OCI-LY3 (cell line): Measurements from ENCODE around the gene SYNDIG1.

Source experiments
- H2AFZ ChIP-seq: fragments of 200-600, 300-600 bp; shearing (Covaris generic); 2 replicates; pipeline ENCODE4 v1.6.0; 2014; ENCODE audit warnings: antibody characterized with exemption, low read depth, low read length
- H3K27ac ChIP-seq: fragments of 200-600, 300-600 bp; sonication (generic); 2 replicates; pipeline ENCODE4 v1.5.1; 2014; ENCODE audit warnings: mild to moderate bottlenecking, low read length, moderate library complexity, mixed read lengths
- H3K27me3 ChIP-seq: fragments of 200-600, 300-600 bp; sonication (generic); 2 replicates; pipeline ENCODE4 v1.6.1; 2014; ENCODE audit warnings: low read depth, low read length, mixed read lengths
- H3K36me3 ChIP-seq: fragments of 200-600, 300-600 bp; sonication (generic); replicated peaks from 2 replicates; pipeline ENCODE3; 2014; ENCODE audit warnings: low read depth, low read length, mixed read lengths
- H3K4me1 ChIP-seq: fragments of 300-600, 200-600 bp; sonication (generic); 2 replicates; pipeline ENCODE4 v1.6.1; 2014; ENCODE audit warnings: low read length, mixed read lengths
- H3K4me2 ChIP-seq: fragments of 200-600, 300-600 bp; sonication (generic); 2 replicates; pipeline ENCODE4 v1.6.1; 2014; ENCODE audit warnings: low read length, mixed read lengths
- H3K4me3 ChIP-seq: fragments of 300-600, 200-600 bp; sonication (generic); 2 replicates; pipeline ENCODE4 v1.5.1; 2014; ENCODE audit warnings: antibody characterized with exemption, mild to moderate bottlenecking, low read length, moderate library complexity
- H3K79me2 ChIP-seq: fragments of 300-600, 200-600 bp; shearing (Covaris generic); 2 replicates; pipeline ENCODE4 v1.6.1; 2014; ENCODE audit warnings: mild to moderate bottlenecking, low read length, mixed read lengths
- H3K9ac ChIP-seq: fragments of 300-600, 200-600 bp; shearing (Covaris generic); 2 replicates; pipeline ENCODE4 v1.6.0; 2014; ENCODE audit warnings: mild to moderate bottlenecking, low read length, moderate library complexity
- H3K9me3 ChIP-seq: fragments of 200-600, 300-600 bp; shearing (Covaris generic); 2 replicates; pipeline ENCODE4 v1.6.1; 2014; ENCODE audit warnings: low read length, mixed read lengths; ENCODE audit not compliant: insufficient read depth
- H4K20me1 ChIP-seq: fragments of 200-600, 300-600 bp; sonication (generic); 2 replicates; pipeline ENCODE4 v1.6.1; 2016; ENCODE audit warnings: low read length, mixed read lengths; ENCODE audit not compliant: insufficient read depth
- EZH2phosphoT487 ChIP-seq: fragments of 200-600 bp; shearing (Covaris generic); IDR thresholded peaks from 2 replicates; pipeline ENCODE4 v1.6.1; 2018; ENCODE audit warnings: antibody characterized with exemption, mixed run types, low read depth
- TF ChIP-seq, protein P1 (sequence below): fragments of 200-600, 300-600 bp; sonication (generic); IDR thresholded peaks from 2 replicates; pipeline ENCODE4 v1.5.1; 2014; ENCODE audit warnings: antibody characterized with exemption, low read length, low read depth

The SYNDIG1 gene

DNA sequence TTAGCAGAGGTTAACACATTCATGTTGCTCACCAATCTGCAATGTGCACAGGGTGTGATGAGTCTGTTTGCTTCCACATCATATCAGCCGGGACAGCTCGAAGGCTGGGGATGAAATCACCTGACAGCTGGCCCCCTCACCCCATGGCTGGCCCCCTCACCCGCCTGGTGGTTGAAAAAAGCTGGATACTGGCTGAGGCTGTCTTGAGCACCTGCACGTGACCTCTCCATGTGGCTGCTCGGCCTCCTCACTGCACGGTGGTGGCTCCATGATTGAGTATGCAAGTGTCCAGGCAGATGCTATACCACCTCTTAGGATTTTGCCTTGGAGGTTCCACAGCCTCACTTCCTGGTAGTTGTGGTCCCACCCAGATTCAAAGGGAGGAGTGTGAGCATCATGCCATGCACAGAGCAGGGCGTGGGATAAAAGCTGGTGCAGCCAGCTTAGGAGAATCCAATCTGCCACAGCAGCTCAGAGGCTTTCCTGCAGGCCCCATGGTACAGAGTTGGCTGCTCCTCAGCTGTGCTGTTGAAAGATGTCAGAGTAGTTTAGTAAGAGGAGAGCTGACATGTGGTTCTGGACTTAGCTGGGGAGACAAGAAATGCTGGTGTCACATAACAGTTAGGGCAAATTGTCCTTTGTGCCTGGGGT lies 29.6 kb upstream of the SYNDIG1 start:
- Histone ChIP-seq H3K79me2 (no peaks in the 10 kb centered on the region), H4K20me1 (no peaks in the 10 kb centered on the region), H3K4me1 (peaks cover 7% of the 10 kb centered on the region), H3K27ac (no peak overlapping the region), H3K9me3 (no peaks in the 10 kb centered on the region), H3K36me3 (no peaks in the 10 kb centered on the region), H3K4me3 (no peak overlapping the region), H3K9ac (no peak overlapping the region), H3K27me3 (peaks cover 8% of the 10 kb centered on the region), H2AFZ (no peak overlapping the region), H3K4me2 (no peak overlapping the region)
- no peak for TF ChIP-seq EZH2phosphoT487
- TF ChIP-seq, protein P1, sequence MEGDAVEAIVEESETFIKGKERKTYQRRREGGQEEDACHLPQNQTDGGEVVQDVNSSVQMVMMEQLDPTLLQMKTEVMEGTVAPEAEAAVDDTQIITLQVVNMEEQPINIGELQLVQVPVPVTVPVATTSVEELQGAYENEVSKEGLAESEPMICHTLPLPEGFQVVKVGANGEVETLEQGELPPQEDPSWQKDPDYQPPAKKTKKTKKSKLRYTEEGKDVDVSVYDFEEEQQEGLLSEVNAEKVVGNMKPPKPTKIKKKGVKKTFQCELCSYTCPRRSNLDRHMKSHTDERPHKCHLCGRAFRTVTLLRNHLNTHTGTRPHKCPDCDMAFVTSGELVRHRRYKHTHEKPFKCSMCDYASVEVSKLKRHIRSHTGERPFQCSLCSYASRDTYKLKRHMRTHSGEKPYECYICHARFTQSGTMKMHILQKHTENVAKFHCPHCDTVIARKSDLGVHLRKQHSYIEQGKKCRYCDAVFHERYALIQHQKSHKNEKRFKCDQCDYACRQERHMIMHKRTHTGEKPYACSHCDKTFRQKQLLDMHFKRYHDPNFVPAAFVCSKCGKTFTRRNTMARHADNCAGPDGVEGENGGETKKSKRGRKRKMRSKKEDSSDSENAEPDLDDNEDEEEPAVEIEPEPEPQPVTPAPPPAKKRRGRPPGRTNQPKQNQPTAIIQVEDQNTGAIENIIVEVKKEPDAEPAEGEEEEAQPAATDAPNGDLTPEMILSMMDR = no peak

DNA sequence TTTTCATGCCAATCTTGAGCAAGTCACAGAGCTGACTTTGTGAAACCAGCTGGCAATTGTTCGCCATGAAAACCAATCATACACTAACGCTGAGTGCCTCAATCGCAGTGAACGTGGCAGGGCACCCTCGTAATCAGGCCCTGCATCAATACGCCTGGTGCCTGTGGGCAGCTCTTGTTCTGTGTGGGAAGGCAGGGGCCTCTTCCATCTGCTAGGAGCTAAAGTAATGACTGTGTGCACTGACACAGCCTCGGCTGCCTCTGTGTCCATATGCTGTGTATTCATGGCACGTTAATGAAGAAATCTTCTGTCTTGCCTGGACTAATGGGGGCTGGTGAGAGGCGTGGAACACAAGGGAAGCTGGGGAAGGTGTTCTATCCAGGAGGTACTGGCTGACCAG lies 27.8 kb upstream of the SYNDIG1 start:
- Histone ChIP-seq H3K4me3 (no peak overlapping the region), H2AFZ (no peak overlapping the region), H3K9me3 (no peaks in the 10 kb centered on the region), H3K27ac (no peak overlapping the region), H3K4me2 (no peak overlapping the region), H3K9ac (no peak overlapping the region), H3K4me1 (peaks cover 13% of the 10 kb centered on the region), H3K36me3 (no peaks in the 10 kb centered on the region), H3K79me2 (no peaks in the 10 kb centered on the region), H4K20me1 (no peaks in the 10 kb centered on the region), H3K27me3 (peaks cover 8% of the 10 kb centered on the region)
- TF ChIP-seq, protein P1 = no peak
- TF ChIP-seq EZH2phosphoT487 = no peak

DNA sequence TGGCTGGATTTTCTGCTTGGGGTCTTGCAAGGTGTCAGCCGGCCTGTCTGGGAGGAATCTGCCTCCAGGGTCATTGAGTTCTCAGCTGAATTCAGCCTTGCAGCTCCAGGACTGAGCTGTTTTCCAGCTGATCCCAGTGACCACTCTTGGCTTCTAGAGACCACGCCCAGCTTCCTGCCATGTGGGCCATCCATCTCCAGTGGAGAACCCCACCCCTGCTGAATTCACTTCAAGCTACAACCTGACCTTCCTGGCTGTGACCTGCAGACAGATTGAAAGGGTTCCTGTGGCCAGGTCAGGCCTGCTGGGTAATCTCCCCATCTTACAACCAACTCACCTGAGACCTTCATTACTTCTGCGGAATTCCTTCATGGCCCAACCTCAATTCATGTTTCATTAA lies 26.5 kb upstream of the SYNDIG1 start:
- TF ChIP-seq EZH2phosphoT487 = no peak
- TF ChIP-seq, protein P1 = no peak
- H3K27me3 ChIP-seq = peaks cover 3% of the 10 kb centered on the region; the same call in 1 of the 2 replicates
- H3K9me3 ChIP-seq = no peaks in the 10 kb centered on the region
- H3K36me3 ChIP-seq = no peaks in the 10 kb centered on the region
- H3K4me1 ChIP-seq = peaks cover 19% of the 10 kb centered on the region
- no peak overlapping the region for H2AFZ ChIP-seq
- no peaks in the 10 kb centered on the region for H4K20me1 ChIP-seq
- no peaks in the 10 kb centered on the region for H3K79me2 ChIP-seq
- no peak overlapping the region for H3K9ac ChIP-seq
- no peak overlapping the region for H3K27ac ChIP-seq
- H3K4me2 ChIP-seq = no peak overlapping the region
- H3K4me3 ChIP-seq = no peak overlapping the region

DNA sequence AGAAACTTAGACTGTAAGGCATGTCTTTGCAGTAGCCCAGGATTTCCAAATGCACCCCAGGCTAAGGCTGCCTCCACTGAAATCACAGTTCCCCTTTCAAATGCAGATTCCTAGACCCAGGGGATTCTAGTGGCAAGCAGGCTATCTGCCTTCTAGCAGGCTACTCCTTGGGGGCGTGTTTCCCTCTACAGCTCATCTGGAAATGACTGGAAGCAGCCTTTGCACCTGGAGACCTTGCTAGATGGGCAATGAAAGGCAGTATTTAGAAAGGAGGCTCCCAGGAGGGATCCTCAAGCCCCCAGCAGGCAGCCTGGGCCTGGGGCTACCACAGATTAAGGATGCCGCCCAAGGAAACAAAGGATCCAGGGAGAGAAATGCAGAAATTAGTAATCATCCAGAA lies 26.0 kb upstream of the SYNDIG1 start:
- no peak overlapping the region for H3K4me2 ChIP-seq
- no peak overlapping the region for H3K27ac ChIP-seq

More for the DNA sequence above, 26.0 kb upstream of the SYNDIG1 start:
- no peaks in the 10 kb centered on the region for H3K79me2 ChIP-seq
- no peaks in the 10 kb centered on the region; the same call in 1 of the 2 replicates for H3K27me3 ChIP-seq
- no peak overlapping the region for H2AFZ ChIP-seq
- no peaks in the 10 kb centered on the region for H3K9me3 ChIP-seq
- TF ChIP-seq EZH2phosphoT487 = no peak
- TF ChIP-seq, protein P1 = no peak
- no peaks in the 10 kb centered on the region for H4K20me1 ChIP-seq
- H3K4me1 ChIP-seq = peaks cover 23% of the 10 kb centered on the region
- H3K4me3 ChIP-seq = no peak overlapping the region
- H3K36me3 ChIP-seq = no peaks in the 10 kb centered on the region
- no peak overlapping the region for H3K9ac ChIP-seq
